Stimulated activated CD4-positive, alpha-beta T cell treated with anti-CD3 and anti-CD28 coated beads, Interleukin-1b, Interleukin-23, amount 100 ng/mL, for 1 hour (primary cell): ENCODE results near the gene DPYSL5.
"Not testable (repeated sequence)": the region's sequence is repeated elsewhere in the genome, so short reads cannot be mapped to it uniquely, and the experiment has no call there.

Experiments used
- DNase-seq, 2 donors: peaks; one replicate each; pipeline ENCODE4 v3.0.0-alpha.2; 2020; ENCODE audit warnings: low read depth in 2 of 2

DPYSL5 gene

DNA sequence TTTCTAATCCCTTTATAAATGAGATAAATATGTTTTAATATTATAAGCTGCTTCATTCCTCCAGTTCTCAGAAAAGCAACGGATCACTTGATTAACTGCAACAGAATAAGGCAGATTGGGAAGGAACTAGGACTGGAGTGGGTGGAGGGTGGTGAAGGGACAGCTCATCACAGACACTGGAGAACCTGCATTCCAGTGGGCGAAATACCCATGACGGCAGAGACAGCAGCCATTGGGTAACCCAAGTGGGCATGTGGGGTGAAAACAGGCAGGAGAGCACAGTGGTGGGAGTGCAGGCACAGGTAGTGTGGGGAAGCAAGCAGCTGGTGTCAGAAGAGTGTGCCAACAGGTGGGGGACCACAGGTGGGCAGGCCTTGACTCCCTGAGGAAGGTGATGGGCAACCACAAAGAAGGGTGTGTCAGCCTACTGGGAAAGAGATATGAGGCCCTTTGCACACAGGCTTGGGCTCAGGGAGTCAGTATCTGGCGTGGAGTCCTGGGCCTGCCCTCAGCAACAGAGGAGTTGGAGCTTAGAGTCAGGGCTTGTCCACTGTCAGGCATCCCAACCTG, 27.2 kb downstream of the DPYSL5 start:
- no peak for DNase-seq

DNA sequence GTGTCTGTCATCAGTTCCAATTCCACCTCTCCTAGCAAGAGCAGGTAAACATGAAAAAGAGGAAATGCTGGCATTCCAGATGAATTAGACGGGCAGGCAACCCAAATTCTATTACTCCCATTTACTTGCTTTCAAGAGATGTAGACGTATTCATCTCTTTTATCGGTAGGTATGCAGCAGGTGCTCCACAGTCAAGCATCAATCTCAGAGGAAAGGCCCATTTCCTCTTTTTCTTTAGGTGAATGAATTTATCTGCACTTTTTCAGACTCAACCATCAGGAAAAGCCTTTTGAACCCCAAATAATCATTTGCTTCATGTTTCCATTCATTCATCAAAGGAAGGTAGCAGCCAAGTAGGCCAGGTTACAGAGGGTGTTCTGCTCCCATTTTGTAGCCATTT, 27.9 kb downstream of the DPYSL5 start:
- no peak for DNase-seq

DNA sequence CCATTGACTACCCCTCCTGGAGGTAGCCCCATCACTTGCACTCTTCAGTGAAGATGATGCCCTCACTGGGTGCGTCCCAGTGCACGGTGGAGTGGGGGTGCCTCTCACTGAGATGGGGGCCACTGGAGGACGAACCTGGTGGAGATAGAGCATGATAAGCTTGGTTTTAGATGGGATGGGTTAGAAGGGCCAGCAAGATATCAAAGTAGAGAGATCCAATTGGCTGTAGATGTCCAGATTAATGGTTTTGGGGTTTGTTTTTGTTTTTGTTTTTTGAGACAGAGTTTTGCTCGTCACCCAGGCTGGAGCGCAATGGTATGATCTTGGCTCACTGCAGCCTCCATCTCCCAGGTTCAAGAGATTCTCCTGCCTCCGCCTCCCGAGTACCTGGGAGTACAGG, 28.3 kb downstream of the DPYSL5 start:
- no peak for DNase-seq

DNA sequence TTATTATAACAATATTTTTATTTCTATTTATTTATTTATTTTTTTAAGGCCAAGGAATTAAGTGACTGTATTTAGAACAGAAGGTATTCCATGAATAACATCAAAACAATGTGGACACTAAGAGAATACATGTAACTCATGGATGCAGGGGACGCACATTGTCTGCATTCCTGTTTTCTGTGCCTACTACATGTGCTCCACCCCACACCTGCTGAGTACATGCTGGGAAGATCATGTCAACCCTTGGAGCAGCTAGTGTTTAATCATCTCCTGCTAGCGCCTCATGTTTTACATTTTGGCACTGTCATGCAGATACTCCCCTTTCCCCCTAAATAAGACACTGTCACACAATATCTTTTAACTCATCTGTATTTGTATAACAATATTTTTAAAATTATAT, 29.3 kb downstream of the DPYSL5 start:
- no peak for DNase-seq

DNA sequence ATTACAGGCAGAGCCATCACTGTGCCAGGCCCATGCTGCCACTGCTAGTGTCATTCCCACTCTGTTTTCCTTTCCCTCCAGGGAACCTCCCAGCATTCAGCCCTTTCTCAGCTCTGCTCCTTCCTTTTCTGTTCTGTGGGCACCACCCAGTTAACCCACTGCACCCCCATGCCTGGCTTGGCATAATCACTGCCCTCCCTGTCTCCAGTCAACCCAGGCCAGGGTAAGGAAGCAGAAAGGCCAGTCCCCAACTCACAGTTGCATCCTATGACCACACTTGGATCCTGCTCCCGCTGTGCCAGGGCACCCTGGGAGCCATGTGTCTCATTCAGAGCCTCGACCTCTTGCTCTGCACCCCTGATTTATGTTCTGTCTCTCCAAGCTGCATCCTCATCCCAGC, 32.2 kb downstream of the DPYSL5 start:
- DNase-seq = no peak

DNA sequence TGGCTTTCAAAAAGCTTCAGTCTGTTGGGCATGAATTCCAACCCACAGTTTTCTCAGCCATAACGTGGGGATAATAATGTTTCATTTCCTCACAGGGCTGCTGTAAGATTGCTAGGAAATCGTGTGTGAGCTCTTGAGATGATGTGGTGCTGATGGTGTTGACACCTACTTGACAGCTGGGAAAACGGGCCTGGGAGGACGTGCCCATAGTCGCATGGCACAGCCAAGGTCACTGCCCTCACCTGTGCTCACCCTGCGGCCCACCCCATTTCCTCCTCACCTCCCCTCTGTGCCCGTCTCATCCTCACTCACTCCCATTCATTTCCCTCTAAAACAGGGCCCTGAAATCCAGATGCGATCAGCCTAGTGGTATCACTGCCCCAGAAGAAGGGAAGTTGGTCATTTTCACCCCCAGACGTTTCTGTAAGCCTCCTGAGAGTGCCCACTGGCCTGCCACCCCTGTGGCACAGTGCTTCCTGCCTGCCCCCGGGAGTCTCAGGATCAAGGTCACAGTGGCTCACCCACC, 33.0 kb downstream of the DPYSL5 start:
- no peak for DNase-seq

DNA sequence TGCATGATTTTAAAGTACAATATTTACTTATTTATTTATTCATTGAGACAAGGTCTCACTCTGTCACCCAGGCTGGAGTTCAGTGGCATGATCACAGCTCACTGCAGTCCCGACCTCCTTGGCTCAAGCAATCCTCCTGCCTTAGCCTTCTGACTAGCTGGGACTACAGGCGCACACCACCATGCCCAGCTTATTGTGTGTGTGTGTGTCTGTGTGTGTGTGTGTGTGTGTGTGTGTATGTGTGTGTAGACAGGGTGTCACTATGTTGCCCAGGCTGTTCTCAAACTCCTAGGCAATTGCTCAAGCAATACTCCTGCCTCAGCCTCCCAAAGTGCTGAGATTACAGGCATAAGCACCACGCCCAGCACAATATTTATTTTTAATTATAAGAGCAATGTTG, 34.3 kb downstream of the DPYSL5 start:
- DNase-seq = not testable (repeated sequence)

DNA sequence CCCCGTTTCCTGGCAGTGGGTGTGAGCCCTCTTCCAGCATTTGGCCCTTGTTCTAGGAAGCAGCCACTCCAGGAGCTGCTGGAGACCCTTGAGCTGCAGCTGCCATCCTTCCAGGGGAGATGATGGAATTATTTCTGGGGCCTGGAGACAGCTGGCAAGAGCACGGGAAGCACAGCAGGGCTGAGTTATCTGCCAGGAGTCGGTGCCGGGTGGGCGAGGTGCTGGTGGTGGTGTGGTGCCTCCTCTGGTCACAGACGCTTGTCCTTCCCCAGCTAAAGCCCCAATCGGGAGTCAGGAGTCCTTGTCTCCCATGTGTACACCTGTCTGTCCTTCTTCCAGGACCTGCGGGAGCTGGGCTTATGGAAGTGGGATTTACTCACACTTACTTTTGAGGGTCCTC, 36.0 kb downstream of the DPYSL5 start:
- DNase-seq = no peak

DNA sequence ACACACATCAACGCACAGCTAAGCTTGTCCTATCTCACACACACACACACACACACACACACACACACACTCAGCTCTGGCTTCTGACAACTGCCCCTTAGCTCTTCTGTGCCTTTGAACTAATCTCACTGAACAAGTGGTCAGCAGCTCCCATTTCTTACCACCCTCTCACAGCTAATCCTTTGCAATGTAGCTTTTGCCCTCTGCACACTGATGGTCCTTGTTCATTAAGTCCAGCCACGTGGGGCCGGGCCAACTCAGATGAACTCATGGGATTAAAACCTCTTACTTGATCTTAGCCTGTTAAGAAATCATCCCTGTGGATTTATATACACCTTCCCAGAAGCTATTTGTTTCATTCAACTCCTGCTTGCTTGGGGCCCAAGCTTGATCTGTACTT, 36.6 kb downstream of the DPYSL5 start:
- DNase-seq = no peak

DNA sequence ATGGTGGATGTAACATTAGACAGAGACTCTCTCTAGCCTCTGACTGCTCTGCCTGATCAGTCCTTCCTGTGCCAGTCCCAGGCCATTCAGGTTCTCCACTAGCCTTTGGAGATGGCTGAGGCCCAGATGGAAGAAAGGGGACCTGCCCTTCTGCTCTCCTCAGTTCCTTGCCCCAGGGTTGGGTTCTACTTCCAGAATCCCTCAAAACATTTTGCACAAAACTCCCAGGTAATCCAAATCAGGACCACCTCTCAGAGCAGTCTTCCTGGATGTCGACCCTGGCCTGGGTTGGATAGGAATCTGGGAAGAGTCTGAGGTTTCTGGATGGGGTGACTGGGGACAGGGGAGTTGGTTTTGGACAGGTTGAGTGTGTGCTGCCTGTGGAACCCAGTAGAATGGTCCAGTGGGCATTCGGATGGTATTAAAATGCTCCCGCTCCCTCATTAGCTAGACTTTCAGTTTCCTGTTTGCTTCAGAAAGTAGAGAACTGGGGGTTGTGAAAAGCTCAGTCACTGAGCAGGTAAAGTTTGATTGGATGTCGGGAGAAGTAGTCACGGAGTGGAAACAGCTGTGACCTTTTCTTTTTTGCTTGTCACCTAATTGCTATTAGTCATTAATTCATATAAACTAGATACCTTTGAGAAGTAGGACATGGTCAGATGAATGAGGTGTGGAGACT, 37.9 kb downstream of the DPYSL5 start:
- DNase-seq = no peak

DNA sequence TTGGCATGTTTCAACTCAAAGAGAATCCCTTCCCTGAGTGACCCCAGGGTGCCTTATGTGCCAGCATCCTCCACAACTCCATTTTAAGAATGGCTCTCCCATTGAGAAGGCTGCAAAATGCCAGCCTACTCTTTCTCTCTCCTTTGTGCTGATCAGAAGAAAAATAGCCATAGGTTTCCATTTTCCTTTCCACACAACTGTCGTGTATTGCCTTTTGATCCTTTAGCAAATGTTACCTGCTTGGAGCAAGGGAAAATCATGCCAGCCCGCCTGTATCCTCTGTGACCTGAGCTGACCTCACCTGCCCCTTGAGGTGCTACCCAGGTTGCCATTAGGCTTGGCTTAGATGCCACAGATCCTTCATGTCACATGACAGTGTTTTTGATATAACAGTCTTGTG, 38.8 kb downstream of the DPYSL5 start:
- DNase-seq = no peak

DNA sequence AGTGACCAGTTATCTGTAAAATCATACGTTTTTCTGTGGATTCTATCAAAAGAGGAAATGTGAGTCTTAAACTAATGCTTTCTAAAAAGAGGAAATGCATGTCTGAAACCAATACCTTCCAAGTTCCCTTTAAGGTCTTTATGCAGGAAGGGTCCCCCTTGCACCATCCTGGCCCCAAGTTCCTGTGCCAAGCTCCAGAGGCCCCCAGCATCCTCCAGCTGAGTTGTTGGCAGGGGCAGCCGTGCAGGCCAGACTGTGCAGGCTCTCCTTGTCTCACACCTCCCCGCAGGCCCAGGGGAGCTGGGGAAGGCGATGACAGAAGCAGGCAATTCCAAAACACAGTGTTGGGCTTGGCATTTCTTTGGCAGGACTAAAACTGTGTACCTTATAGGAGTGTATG, 39.2 kb downstream of the DPYSL5 start:
- DNase-seq = no peak

DNA sequence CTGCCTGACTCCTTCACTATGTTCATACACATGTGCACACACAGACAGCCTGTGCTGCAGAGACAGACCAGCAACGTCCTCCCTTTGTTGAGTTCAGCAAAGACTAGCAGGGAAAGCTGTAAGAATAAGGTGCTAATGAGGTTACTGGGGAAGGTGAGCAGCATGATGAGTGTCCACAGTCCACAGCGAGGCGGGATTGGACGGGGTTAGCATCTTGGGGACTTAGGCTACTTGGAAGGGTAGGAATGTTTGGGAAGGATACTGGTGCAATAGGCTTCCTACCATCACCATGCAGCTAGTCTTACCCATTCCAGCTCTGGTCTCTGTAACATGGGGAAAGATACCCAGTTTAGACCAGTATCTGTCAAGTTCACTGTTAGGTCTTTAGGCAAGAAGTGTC, 41.9 kb downstream of the DPYSL5 start:
- DNase-seq = no peak

DNA sequence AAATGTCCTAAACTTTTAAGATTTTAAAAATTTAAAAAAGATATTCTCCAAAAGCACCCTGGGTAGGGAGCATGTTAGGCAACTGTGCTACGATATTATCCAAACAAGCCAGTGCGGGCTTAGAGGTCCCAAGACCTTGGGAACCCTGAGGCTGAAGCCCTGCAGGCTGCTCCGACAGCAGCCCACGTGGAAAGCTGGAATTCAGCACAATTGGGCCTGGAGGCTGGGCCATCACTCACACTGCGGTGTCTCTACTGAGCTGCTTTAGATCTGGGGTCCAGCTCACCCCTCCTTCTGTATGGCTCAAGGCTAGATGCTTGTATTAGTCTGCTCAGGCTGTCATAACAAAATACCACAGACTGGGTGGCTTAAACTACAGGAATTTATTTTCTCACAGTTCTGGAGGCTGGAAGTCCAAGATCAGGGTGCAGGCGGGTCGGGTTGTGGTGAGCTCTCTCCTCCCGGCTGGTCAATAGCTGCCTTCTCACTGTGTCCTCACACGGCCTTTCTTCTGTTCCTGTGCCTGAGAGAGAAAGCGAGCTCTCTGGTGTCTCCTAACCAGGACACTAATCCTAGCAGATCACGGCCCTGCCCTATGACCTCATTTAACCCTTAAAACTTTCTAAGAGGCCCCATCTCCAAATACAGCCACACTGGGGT, 42.5 kb downstream of the DPYSL5 start:
- no peak for DNase-seq

DNA sequence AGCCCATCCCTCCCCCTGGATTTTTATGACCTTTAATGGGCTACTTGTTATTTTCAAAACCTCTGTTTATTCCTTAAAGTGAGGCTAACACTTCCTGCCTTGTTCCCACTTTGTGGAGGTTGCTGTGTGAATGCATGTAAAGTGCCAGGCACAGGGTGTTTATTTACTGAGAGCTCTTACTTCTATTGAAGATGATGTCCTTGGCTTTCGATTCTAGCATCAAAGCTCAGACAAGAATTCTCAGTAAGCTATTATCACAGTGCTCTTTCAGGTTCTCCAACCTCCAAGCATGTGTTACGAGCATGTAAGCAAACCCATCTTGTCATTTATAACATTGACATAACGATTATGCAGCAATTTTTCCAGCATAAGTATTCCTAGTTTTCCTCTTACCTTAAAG, 44.2 kb downstream of the DPYSL5 start:
- DNase-seq = no peak

DNA sequence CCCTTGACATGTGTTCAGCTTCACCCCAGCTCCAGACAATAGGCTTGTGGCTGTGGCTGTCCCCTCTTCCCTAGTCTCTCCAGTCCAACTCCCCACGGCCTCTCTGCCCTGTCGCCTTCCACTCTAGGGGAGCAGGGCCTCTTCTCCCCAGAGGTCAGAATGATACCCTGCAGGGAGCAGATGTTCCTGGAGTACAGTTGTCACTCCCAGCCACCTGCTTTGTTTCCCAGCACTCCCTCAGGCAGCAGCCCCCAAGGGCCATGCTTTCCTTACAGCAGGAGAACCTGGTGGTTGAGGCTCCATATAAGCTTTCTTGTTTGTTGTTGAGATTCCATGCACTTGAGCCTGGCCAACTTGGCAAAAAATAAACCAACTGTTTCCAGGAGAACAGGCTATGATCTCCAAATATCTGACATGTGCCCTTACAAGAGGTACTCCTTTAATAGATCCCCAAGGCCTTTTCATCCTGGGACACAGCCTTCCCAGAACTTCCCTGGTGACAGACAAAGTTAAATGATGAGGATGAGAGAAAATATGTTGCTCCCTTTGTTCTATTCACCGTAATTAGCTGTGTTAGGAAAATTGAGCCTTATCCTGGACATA, 45.1 kb downstream of the DPYSL5 start:
- no peak for DNase-seq

DNA sequence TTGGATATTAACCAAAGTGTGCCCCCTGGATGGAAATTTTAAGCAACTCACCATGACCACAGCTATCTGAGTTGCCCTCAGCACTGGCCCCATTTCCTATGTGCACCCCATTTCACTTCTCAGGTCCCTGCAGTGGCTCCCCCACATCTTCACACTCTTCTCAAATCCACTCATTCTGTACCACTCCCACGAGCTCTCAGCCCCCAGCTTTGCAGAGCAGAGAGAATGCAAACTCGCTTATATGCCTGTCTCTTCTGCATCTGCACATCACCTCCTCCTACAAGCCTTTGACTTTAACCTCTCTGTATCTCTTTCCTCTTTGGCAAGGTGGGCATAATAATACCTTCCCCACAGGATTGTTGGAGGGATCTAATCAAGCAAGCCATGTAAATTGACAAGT, 46.2 kb downstream of the DPYSL5 start:
- DNase-seq = no peak

DNA sequence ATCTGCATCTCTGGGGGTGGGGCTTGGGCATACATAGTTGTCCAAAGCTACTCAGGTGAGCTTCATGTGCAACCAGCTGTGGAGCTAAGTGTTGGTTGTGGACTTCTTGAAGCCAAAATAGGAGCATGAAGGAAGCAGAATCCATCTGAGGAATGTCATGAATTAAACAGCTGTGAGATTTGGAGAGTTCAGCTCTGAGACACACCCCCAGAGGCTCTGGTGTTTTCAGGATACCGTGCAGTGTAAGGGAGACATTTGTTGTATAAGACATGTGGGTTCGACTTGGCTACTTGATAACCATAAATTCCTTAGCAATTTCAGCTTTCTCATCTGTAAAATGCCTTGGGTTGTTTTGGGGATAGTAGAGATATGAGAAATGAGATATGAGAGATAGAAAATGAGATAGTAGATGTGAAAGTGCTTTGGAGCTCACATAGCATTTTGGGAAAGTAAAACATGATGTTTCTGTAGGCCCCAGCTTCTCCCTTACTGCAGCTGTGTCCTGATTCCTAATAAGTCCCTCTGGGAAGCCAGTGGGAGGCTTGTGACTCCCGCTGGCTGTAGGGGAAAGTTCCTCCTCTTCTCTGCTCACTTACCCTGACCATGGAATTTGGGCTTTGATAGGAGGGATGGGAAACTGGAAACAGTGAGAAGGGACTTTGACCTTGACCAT, 50.0 kb downstream of the DPYSL5 start:
- no peak for DNase-seq

DNA sequence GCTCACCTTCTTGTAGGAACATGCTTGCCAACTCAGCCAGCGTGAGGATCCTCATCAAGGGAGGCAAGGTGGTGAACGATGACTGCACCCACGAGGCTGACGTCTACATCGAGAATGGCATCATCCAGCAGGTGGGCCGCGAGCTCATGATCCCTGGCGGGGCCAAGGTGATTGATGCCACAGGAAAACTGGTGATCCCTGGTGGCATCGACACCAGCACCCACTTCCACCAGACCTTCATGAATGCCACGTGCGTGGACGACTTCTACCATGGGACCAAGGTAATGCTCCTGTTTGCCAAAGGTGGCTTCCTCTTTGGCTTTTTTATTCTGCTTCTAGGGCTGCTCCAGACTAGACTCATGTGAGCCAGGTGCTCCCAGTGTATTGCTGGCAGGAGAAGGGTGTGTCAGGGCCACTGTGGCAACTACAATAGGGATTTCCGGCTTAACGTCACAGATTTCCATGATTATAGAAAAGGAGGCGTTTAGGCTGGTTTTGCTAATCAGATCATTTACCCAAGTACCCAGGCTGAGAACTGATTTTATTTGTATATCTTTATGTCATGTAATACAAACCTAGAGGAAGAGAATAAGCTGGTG, 50.6 kb downstream of the DPYSL5 start:
- DNase-seq = no peak

DNA sequence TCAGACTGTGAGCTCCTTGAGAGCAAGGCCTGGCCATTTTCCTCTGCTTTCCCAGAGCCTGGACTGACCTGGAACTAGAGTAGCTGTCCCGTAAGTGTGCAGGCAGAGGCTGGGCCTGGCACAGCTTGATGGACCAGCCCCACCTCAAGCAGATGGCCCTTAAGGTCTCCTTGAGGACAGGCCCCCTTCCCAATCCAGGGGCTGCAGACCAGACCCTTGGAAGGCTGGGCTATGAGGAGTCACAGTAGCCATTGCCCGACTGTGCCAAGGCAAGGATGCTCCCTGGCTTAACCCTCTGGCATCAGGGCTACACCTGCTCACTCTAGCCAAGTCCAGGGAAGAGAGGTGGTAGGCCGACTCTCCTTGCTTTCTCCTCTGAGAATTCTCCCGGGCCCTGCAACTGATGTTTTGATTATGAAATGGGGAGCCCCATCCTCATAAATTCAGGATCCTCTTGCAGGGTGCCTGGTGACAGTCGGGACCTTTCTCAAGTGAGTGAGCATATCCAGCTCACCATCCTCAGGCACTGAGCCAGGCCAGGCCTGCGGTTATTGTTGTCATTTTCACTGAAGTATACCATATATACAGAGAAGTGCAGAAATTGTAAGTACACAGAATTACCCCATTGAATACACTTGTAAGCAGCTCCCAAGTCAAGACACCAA, 51.7 kb downstream of the DPYSL5 start:
- DNase-seq = no peak

DNA sequence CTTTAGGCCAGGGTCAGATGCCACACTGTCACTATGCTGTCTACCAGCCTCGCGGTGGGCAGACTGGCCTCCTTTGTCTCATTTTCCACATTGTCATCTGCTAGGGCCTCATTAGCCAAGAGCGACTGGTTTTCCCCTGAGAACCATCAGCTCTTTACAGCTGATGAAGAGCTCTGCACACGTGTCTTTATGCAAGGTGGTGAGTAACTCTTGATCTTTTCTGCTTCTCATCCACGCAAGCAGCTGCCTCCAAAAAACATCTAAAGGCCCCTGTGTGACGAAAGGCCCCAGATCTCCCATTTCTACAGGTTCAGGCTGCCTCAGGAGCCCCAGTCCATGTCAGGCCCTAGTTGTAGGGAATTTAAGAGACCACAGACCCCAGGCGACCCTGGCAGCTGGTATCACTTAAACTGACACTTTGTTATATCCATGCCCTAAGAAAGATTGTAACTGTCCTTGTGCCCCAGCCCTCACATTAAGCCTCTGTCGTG, 52.9 kb downstream of the DPYSL5 start:
- no peak for DNase-seq
